IMR-90 (cell line): ENCODE measurements around the gene AFM.

Source experiments
- BHLHE40 ChIP-seq: fragments of 150-350 bp; IDR thresholded peaks from 2 replicates; pipeline ENCODE4 v1.6.1; 2016; ENCODE audit warnings: mild to moderate bottlenecking, low read depth, low read length
- CHD1 ChIP-seq: IDR thresholded peaks from 2 replicates; pipeline ENCODE4 v1.6.1; 2012; ENCODE audit warnings: low read depth, low read length, improper control_type of control experiment
- CTCF ChIP-seq: conservative IDR thresholded peaks from 2 replicates; pipeline ENCODE4 v1.5.1; 2012; ENCODE audit warnings: mild to moderate bottlenecking, low read depth, low read length, improper control_type of control experiment
- FOS ChIP-seq: fragments of 150-350 bp; IDR thresholded peaks from 2 replicates; pipeline ENCODE4 v1.6.1; 2016; ENCODE audit warnings: low read depth, low read length
- MAFK ChIP-seq: IDR thresholded peaks from 2 replicates; pipeline ENCODE4 v1.6.1; 2012; ENCODE audit warnings: low read depth, low read length, improper control_type of control experiment
- MXI1 ChIP-seq: IDR thresholded peaks from 2 replicates; pipeline ENCODE4 v1.6.1; 2012; ENCODE audit warnings: low read depth, mild to moderate bottlenecking, low read length, moderate library complexity, borderline replicate concordance
- POLR2A ChIP-seq: IDR thresholded peaks from 2 replicates; pipeline ENCODE4 v1.6.1; 2012; ENCODE audit warnings: mild to moderate bottlenecking, low read depth, low read length
- RCOR1 ChIP-seq: IDR thresholded peaks from 2 replicates; pipeline ENCODE4 v1.6.1; 2012; ENCODE audit warnings: mild to moderate bottlenecking, low read length, improper control_type of control experiment; ENCODE audit not compliant: insufficient replicate concordance
- SMC3 ChIP-seq: fragments of 150-350 bp; IDR thresholded peaks from 2 replicates; pipeline ENCODE4 v1.6.1; 2016; ENCODE audit warnings: low read depth, mild to moderate bottlenecking, antibody characterized with exemption, low read length, moderate library complexity
- USF2 ChIP-seq: fragments of 150-350 bp; IDR thresholded peaks from 2 replicates; pipeline ENCODE4 v1.6.1; 2017; ENCODE audit warnings: mild to moderate bottlenecking, antibody characterized with exemption, low read length, low read depth

- no peak for TF ChIP-seq RCOR1
- no peak for TF ChIP-seq CTCF
- no peak for TF ChIP-seq POLR2A
- no peak for TF ChIP-seq MXI1
- no peak for TF ChIP-seq FOS
- TF ChIP-seq CHD1 = no peak
- no peak for TF ChIP-seq USF2
- TF ChIP-seq BHLHE40 = no peak
- no peak for TF ChIP-seq MAFK
- no peak for TF ChIP-seq SMC3
Observed at GRCh38 chr4:73505567-73505966, 24.0 kb downstream of the AFM start.
